ENCODE results near the gene RHD.
A peak's percentile ranks its signal among the peaks of the same experiment; 100 is the strongest.
"Not testable (repeated sequence)": the region's sequence is repeated elsewhere in the genome, so short reads cannot be mapped to it uniquely, and the experiment has no call there.

Gene RHD

DNA sequence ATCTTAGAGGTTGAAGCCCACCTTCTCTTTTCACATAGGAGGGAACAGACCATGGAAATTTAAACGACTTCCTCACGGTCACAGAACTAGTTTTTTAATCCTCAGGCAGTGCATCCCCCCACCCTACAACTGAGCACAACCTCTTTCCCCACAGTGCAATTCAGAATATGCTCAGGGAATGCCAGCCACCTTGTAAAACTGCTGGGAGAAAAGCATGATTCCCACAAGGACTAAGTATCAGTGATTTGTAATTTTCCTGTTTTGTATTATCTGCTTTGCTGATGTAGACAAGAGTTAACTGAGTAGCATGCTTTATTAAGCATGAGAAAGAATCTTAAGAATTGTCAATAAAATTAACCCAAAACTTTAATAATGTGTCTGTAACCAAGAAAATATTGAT lies 89.6 kb downstream of the RHD start:
- Histone ChIP-seq H3K14ac (ENCODE audit: low read length in 2 of 2) (no peak overlapping the region), H3K27ac (ENCODE audit: low read length, poor library complexity, severe bottlenecking) (no peak overlapping the region), H3K4me3 (ENCODE audit: insufficient read depth in 1 of 2, low read depth in 1 of 2, low read length in 2 of 2) (no peak overlapping the region), H4K91ac (ENCODE audit: low read length) (no peak overlapping the region), H3K18ac (ENCODE audit: low read depth in 1 of 2, low read length in 2 of 2) (no peak overlapping the region), H3K4ac (ENCODE audit: low read depth in 1 of 2, low read length in 2 of 2) (no peak overlapping the region), H2BK12ac (ENCODE audit: low read length in 2 of 2) (peak overlapping the region in 1 of 2 experiments; percentile 89), H3K27me3 (ENCODE audit: control insufficient read depth in 1 of 2, insufficient read depth in 1 of 2, low read length in 2 of 2) (no peaks in the 10 kb centered on the region), H2AK5ac (ENCODE audit: low read length, severe bottlenecking) (no peak overlapping the region), H3K4me1 (ENCODE audit: control insufficient read depth, insufficient read depth, low read depth, low read length) (peaks cover 2% of the 10 kb centered on the region), H3K36me3 (ENCODE audit: control insufficient read depth in 1 of 2, insufficient read depth in 2 of 2, low read depth in 1 of 2, low read length in 2 of 2) (peaks cover 9 to 48% of the 10 kb centered on the region in 2 experiments), H3K4me2 (ENCODE audit: low read length, poor library complexity, severe bottlenecking) (no peak overlapping the region), H3K9ac (ENCODE audit: low read length) (peak overlapping the region; percentile 41), H3K9me3 (ENCODE audit: control insufficient read depth, low read length) (no peaks in the 10 kb centered on the region), H2BK15ac (ENCODE audit: low read depth, poor library complexity, severe bottlenecking) (no peak overlapping the region), H2BK5ac (ENCODE audit: low read depth, low read length, poor library complexity, severe bottlenecking) (no peak overlapping the region), H2BK120ac (ENCODE audit: low read depth, low read length) (no peak overlapping the region), H3K23ac (ENCODE audit: low read length in 2 of 2) (no peak overlapping the region), H3K79me1 (replicated peaks; ENCODE audit: low read length, poor library complexity, severe bottlenecking) (peaks cover 3% of the 10 kb centered on the region), H4K8ac (ENCODE audit: low read length) (no peak overlapping the region), H2AFZ (ENCODE audit: low read depth, low read length) (no peak overlapping the region)
- WGBS: 77% methylated on average over 2 of the region's 2 CpGs
- DNase-seq: no peak

DNA sequence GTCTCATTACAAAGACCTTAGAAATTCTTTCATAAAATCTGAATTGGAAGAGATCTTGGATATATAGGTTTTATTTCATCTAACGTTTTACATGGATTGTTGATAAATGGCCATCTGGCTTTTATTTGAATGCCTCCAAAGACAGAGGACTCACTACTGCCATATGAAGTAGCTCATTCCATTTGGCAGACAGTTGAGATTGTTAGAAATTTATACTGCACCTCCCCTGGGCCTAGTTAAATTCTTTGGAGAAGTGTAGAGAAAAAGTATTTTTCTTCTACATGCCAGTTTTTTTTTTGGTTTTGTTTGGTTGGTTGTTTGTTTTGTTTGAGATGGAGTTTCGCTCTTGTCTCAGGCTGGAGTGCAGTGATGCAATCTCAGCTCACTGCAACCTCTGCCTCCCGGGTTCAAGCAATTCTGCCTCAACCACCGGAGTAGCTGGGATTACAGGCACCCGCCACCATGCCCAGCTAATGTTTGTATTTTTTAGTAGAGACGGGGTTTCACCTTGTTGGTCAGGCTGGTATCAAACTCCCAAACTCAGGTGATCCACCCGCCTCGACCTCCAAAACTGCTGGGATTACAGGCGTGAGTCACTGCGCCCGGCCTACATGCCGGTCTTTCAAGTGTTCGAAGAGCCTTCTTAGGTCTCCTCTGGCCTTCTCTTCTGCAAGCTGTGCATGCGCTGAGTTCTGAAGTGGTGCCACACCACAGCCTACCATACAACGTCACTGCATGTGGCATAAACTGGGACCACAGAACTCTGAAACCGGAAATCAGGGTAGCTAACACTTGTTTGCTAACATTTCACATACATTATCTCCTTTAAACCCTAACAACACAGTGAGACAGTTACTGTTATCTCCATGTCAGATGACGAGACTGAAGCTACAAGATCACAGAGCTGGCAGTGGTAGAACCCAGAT lies 90.6 kb downstream of the RHD start:
- not testable (repeated sequence) for H3K27me3 ChIP-seq (ENCODE audit: control insufficient read depth in 1 of 2, insufficient read depth in 1 of 2, low read length in 2 of 2); H3K27ac ChIP-seq (ENCODE audit: low read length, poor library complexity, severe bottlenecking); DNase-seq

DNA sequence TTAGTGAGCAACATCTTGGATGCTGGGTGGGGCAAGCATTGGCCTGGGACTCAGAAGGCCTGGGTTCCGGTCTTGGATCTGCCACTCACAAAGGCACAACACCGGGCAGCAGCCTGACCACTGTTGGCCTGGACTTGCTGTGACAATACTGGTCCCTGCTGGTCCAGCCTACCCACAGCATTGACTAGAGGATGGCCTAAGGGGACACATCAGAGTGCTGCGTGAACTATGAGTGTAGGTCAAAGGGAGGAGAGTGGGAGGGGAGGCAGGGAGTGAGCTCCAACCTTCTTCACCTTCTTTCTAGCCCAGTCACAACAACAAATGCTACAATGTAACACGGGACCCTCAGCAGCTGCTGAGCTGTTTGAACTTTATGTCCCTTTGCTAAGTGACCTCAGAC lies 96.9 kb downstream of the RHD start:
- no peak overlapping the region for H3K9ac ChIP-seq (ENCODE audit: low read length)
- no peaks in the 10 kb centered on the region for H3K27me3 ChIP-seq (ENCODE audit: control insufficient read depth in 1 of 2, insufficient read depth in 1 of 2, low read length in 2 of 2)
- H4K8ac ChIP-seq (ENCODE audit: low read length): no peak overlapping the region
- H3K79me1 ChIP-seq (replicated peaks; ENCODE audit: low read length, poor library complexity, severe bottlenecking): no peaks in the 10 kb centered on the region
- peak overlapping the region in 1 of 2 experiments; percentile 18 for H3K14ac ChIP-seq (ENCODE audit: low read length in 2 of 2)
- no peak overlapping the region for H3K27ac ChIP-seq (ENCODE audit: low read length, poor library complexity, severe bottlenecking)
- no peak overlapping the region for H2BK15ac ChIP-seq (ENCODE audit: low read depth, poor library complexity, severe bottlenecking)
- no peak for DNase-seq
- no peak overlapping the region for H2AFZ ChIP-seq (ENCODE audit: low read depth, low read length)
- no peak overlapping the region for H4K91ac ChIP-seq (ENCODE audit: low read length)
- H3K18ac ChIP-seq (ENCODE audit: low read depth in 1 of 2, low read length in 2 of 2): no peak overlapping the region
- 76% methylated on average over 3 of the region's 4 CpGs for WGBS
- peaks cover 0 to 3% of the 10 kb centered on the region in 2 experiments for H3K36me3 ChIP-seq (ENCODE audit: control insufficient read depth in 1 of 2, insufficient read depth in 2 of 2, low read depth in 1 of 2, low read length in 2 of 2)
- no peak overlapping the region for H3K4ac ChIP-seq (ENCODE audit: low read depth in 1 of 2, low read length in 2 of 2)
- no peak overlapping the region for H3K4me3 ChIP-seq (ENCODE audit: insufficient read depth in 1 of 2, low read depth in 1 of 2, low read length in 2 of 2)
- H2BK120ac ChIP-seq (ENCODE audit: low read depth, low read length): no peak overlapping the region
- no peak overlapping the region for H3K23ac ChIP-seq (ENCODE audit: low read length in 2 of 2)
- H3K4me2 ChIP-seq (ENCODE audit: low read length, poor library complexity, severe bottlenecking): no peak overlapping the region
- peaks cover 4% of the 10 kb centered on the region for H3K4me1 ChIP-seq (ENCODE audit: control insufficient read depth, insufficient read depth, low read depth, low read length)
- H2BK5ac ChIP-seq (ENCODE audit: low read depth, low read length, poor library complexity, severe bottlenecking): no peak overlapping the region
- H2AK5ac ChIP-seq (ENCODE audit: low read length, severe bottlenecking): no peak overlapping the region
- H3K9me3 ChIP-seq (ENCODE audit: control insufficient read depth, low read length): no peaks in the 10 kb centered on the region
- H2BK12ac ChIP-seq (ENCODE audit: low read length in 2 of 2): no peak overlapping the region

More for the DNA sequence above, 90.6 kb downstream of the RHD start:
- no CpG with 5 or more reads among the region's 17 CpGs for WGBS
- H4K91ac ChIP-seq (ENCODE audit: low read length); H3K4me2 ChIP-seq (ENCODE audit: low read length, poor library complexity, severe bottlenecking); H3K23ac ChIP-seq (ENCODE audit: low read length in 2 of 2); H3K9ac ChIP-seq (ENCODE audit: low read length); H2BK120ac ChIP-seq (ENCODE audit: low read depth, low read length); H3K9me3 ChIP-seq (ENCODE audit: control insufficient read depth, low read length); H4K8ac ChIP-seq (ENCODE audit: low read length); H3K4me3 ChIP-seq (ENCODE audit: insufficient read depth in 1 of 2, low read depth in 1 of 2, low read length in 2 of 2); H2BK15ac ChIP-seq (ENCODE audit: low read depth, poor library complexity, severe bottlenecking); H3K4me1 ChIP-seq (ENCODE audit: control insufficient read depth, insufficient read depth, low read depth, low read length); H2BK12ac ChIP-seq (ENCODE audit: low read length in 2 of 2); H2AK5ac ChIP-seq (ENCODE audit: low read length, severe bottlenecking); H3K14ac ChIP-seq (ENCODE audit: low read length in 2 of 2); H3K4ac ChIP-seq (ENCODE audit: low read depth in 1 of 2, low read length in 2 of 2); H3K79me1 ChIP-seq (replicated peaks; ENCODE audit: low read length, poor library complexity, severe bottlenecking); H3K18ac ChIP-seq (ENCODE audit: low read depth in 1 of 2, low read length in 2 of 2); H2BK5ac ChIP-seq (ENCODE audit: low read depth, low read length, poor library complexity, severe bottlenecking); H2AFZ ChIP-seq (ENCODE audit: low read depth, low read length): not testable (repeated sequence)
- peaks cover 4 to 40% of the 10 kb centered on the region in 2 experiments for H3K36me3 ChIP-seq (ENCODE audit: control insufficient read depth in 1 of 2, insufficient read depth in 2 of 2, low read depth in 1 of 2, low read length in 2 of 2)

DNA sequence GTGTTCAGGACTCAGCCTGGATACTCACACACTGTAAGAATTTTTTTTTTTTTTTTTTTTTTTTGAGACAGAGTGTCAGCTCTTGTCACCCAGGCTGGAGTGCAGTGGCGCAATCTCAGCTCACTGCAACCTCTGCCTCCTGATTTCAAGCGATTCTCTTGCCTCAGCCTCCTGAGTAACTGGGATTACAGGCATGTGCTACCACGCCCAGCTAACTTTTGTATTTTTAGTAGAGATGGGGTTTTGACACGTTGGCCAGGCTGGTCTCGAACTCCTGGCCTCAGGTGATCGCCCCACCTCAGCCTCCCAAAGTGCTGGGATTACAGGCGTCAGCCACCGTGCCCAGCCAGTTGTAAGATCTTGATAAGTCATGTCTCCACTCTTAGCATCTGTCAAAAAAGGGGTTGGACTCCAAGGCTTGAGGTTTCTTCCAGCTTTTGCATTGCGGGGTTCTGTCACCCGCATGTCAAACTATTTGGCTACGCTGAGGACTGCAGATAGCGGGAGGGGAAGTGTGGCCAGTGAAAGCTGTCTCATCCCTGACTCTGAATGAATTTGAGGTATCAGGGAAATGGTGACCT lies 97.5 kb downstream of the RHD start:
- H3K27ac ChIP-seq (ENCODE audit: low read length, poor library complexity, severe bottlenecking); H2BK120ac ChIP-seq (ENCODE audit: low read depth, low read length); H3K36me3 ChIP-seq (ENCODE audit: control insufficient read depth in 1 of 2, insufficient read depth in 2 of 2, low read depth in 1 of 2, low read length in 2 of 2); H4K8ac ChIP-seq (ENCODE audit: low read length); H3K27me3 ChIP-seq (ENCODE audit: control insufficient read depth in 1 of 2, insufficient read depth in 1 of 2, low read length in 2 of 2); H3K79me1 ChIP-seq (replicated peaks; ENCODE audit: low read length, poor library complexity, severe bottlenecking); H2BK15ac ChIP-seq (ENCODE audit: low read depth, poor library complexity, severe bottlenecking); H2BK5ac ChIP-seq (ENCODE audit: low read depth, low read length, poor library complexity, severe bottlenecking); H3K9me3 ChIP-seq (ENCODE audit: control insufficient read depth, low read length); H3K14ac ChIP-seq (ENCODE audit: low read length in 2 of 2); H2AFZ ChIP-seq (ENCODE audit: low read depth, low read length); H3K4ac ChIP-seq (ENCODE audit: low read depth in 1 of 2, low read length in 2 of 2); DNase-seq; H3K18ac ChIP-seq (ENCODE audit: low read depth in 1 of 2, low read length in 2 of 2); H3K23ac ChIP-seq (ENCODE audit: low read length in 2 of 2); H3K4me1 ChIP-seq (ENCODE audit: control insufficient read depth, insufficient read depth, low read depth, low read length); H3K4me3 ChIP-seq (ENCODE audit: insufficient read depth in 1 of 2, low read depth in 1 of 2, low read length in 2 of 2); H2BK12ac ChIP-seq (ENCODE audit: low read length in 2 of 2); H3K4me2 ChIP-seq (ENCODE audit: low read length, poor library complexity, severe bottlenecking); H2AK5ac ChIP-seq (ENCODE audit: low read length, severe bottlenecking); H3K9ac ChIP-seq (ENCODE audit: low read length); H4K91ac ChIP-seq (ENCODE audit: low read length): not testable (repeated sequence)
- WGBS: 91% methylated on average over 8 of the region's 12 CpGs
